Measurements from ENCODE around the gene EPN1. TPM values are rescaled to one million over a fixed set of nuclear protein-coding genes. Genes with fewer than 3 reads are reported as not detected.

The EPN1 gene
- total RNA-seq, 6 experiments from 2014 or later, result 176 to 191 (median 185) TPM

GRCh38 chr19:55647732-55648584 lies 27.1 kb upstream of the EPN1 start, which contains the start of gene CCDC106:
TSS of gene CCDC106 (plus strand) at chr19:55648212. CDS start at chr19:55649047, 835 bp downstream.
- peaks cover 13% of the 10 kb centered on the region for H3K36me3 Mint-ChIP-seq (ENCODE audit: low read depth)
- H3K27me3 Mint-ChIP-seq (ENCODE audit: insufficient read depth), result peaks cover 5% of the 10 kb centered on the region
- peak; percentile 24 for DNase-seq
- H3K27ac Mint-ChIP-seq, result peak within 1 kb of the TSS; percentile 69
- peaks cover 25% of the 10 kb centered on the region for H3K4me1 Mint-ChIP-seq (ENCODE audit: low read depth)
- peak within 1 kb of the TSS; percentile 85 for H3K4me3 Mint-ChIP-seq
- H3K9me3 Mint-ChIP-seq, result no peaks in the 10 kb centered on the region
- no peak for TF ChIP-seq CTCF (IDR thresholded peaks at IDR 0.05)

GRCh38 chr19:55648585-55649267 lies 26.3 kb upstream of the EPN1 start:
- peaks cover 7% of the 10 kb centered on the region; the same call in 1 of the 2 replicates for H3K36me3 Mint-ChIP-seq (ENCODE audit: low read depth)
- no peaks in the 10 kb centered on the region for H3K9me3 Mint-ChIP-seq
- H3K4me3 Mint-ChIP-seq, result peak overlapping the region; percentile 85
- peaks cover 18% of the 10 kb centered on the region for H3K4me1 Mint-ChIP-seq (ENCODE audit: low read depth)
- H3K27ac Mint-ChIP-seq, result peak overlapping the region; percentile 57; the same call in 1 of the 2 replicates
- no peak for TF ChIP-seq CTCF (IDR thresholded peaks at IDR 0.05)
- DNase-seq, result no peak
- H3K27me3 Mint-ChIP-seq (ENCODE audit: insufficient read depth), result peaks cover 1% of the 10 kb centered on the region

GRCh38 chr19:55649268-55650125 lies 25.5 kb upstream of the EPN1 start:
- Mint-ChIP-seq H3K36me3 (ENCODE audit: low read depth) (peaks cover 7% of the 10 kb centered on the region; the same call in 1 of the 2 replicates), H3K9me3 (no peaks in the 10 kb centered on the region), H3K27ac (no peak overlapping the region), H3K4me3 (peak overlapping the region; percentile 85), H3K27me3 (ENCODE audit: insufficient read depth) (peaks cover 4% of the 10 kb centered on the region), H3K4me1 (ENCODE audit: low read depth) (peaks cover 18% of the 10 kb centered on the region)
- DNase-seq, result no peak
- no peak for TF ChIP-seq CTCF (IDR thresholded peaks at IDR 0.05)

GRCh38 chr19:55650126-55650557 lies 24.9 kb upstream of the EPN1 start:
- H3K27ac Mint-ChIP-seq, result no peak overlapping the region
- no peak for DNase-seq
- no peak for TF ChIP-seq CTCF (IDR thresholded peaks at IDR 0.05)
- H3K36me3 Mint-ChIP-seq (ENCODE audit: low read depth), result peaks cover 6% of the 10 kb centered on the region; the same call in 1 of the 2 replicates
- H3K4me1 Mint-ChIP-seq (ENCODE audit: low read depth), result peaks cover 18% of the 10 kb centered on the region
- peaks cover 4% of the 10 kb centered on the region for H3K27me3 Mint-ChIP-seq (ENCODE audit: insufficient read depth)
- no peak overlapping the region for H3K4me3 Mint-ChIP-seq
- H3K9me3 Mint-ChIP-seq, result no peaks in the 10 kb centered on the region

- TF ChIP-seq CTCF (IDR thresholded peaks at IDR 0.05), result no peak
- DNase-seq, result no peak
- no peak overlapping the region for H3K4me3 Mint-ChIP-seq
- H3K36me3 Mint-ChIP-seq (ENCODE audit: low read depth), result peaks cover 5% of the 10 kb centered on the region
- H3K27ac Mint-ChIP-seq, result no peak overlapping the region
- H3K4me1 Mint-ChIP-seq (ENCODE audit: low read depth), result peaks cover 14% of the 10 kb centered on the region
- peaks cover 4% of the 10 kb centered on the region for H3K27me3 Mint-ChIP-seq (ENCODE audit: insufficient read depth)
- no peaks in the 10 kb centered on the region for H3K9me3 Mint-ChIP-seq
Measured at GRCh38 chr19:55650602-55651230, 24.3 kb upstream of the EPN1 start.

Measured in HFFc6 (cell line).